GM18526 (cell line): ENCODE data around the gene KRT82.

Source experiments
- POLR2A ChIP-seq: IDR thresholded peaks from 3 replicates; pipeline ENCODE4 v1.6.1; 2011; ENCODE audit not compliant: insufficient read length; ENCODE audit errors: extremely low read depth

Gene KRT82

DNA sequence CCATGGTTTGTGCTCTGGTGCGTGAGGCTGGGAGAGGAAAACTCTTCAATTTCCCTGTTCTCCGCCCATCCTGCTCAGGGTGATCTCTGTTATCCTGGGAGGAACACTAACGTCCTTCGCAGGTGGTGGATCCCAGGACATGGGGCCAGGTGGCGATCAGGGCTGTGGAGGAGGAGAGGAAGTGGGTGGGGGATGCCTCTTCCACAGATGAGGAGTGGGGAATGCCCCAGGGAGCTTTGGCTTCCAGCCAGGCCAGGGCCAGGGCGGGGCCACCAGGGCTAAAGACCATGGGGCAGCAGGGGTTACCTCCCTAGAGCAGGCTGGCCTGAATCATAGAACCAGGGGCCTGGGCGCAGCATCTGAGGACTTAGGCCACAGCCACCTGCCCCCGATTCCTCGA, 31.4 kb upstream of the KRT82 start:
- TF ChIP-seq POLR2A: no peak

DNA sequence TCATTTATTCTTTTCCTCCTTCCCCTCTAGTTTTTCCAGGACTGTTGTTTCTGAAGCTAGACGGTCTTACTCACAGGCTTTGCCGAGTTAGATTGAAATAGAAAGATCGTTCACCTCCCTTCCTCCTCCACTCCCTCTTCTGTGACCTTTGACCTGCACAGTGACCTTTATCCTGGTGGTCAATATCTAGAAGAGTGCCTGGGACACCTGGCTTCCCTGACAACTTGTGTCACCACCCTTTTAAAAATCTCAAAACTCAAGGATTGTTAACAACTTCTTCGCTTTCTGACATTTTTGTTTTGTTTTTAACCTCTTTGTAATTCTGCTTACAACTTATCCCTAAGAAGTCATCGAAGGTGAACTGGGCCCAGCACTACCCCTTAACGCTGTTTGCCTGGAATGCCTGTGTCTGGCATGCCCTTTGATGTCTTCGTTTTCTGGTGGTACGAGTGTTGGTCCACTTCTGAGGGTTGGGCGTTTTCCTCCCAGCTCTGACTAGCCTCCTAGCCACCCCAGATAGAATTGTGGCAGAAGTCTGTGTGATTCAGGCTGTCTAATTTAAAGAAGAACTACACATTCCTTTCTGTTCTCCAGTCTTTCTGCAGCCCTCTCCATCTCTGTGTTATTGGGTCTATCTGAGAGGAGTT, 30.8 kb upstream of the KRT82 start:
- TF ChIP-seq POLR2A: no peak

DNA sequence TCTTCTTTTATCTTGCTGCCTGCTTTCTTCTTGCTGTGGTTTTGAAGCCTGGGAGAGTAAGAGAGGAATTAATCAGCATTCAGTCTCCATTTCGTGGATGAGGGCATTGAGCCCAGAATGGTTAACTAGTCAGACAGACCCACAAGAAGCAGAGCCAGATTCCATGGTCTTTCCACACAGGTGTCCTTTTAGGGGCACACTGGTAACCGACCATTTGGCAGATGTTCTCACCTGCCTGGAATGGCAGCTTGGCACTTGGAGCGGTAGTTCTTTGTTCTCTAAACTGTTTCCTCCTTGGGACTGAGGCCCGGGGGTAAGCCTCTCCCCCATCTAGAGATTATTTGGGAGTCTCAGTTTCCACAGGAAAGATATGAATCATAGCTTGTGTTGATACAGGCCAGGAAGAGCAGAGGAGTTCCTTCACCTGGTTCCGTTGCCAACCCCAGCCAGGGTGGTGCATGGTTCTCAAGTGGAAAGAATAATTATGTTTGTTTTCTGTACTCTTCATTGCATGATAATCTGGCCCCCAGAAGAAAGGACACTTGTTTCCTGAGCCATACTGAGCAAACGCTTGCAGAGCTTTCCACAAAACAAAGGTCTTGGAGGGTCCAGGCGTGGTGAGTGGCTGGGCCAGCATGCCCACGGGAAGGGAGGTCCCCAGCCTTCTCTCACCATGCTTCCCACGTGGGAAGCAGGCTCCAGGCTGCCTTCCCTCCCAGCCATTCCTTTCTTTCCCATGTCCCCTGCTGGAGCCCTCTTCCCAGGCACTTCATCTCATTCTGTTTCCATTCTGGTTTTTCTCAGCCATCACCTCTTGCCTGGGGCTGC, 30.1 kb upstream of the KRT82 start:
- TF ChIP-seq POLR2A: no peak

DNA sequence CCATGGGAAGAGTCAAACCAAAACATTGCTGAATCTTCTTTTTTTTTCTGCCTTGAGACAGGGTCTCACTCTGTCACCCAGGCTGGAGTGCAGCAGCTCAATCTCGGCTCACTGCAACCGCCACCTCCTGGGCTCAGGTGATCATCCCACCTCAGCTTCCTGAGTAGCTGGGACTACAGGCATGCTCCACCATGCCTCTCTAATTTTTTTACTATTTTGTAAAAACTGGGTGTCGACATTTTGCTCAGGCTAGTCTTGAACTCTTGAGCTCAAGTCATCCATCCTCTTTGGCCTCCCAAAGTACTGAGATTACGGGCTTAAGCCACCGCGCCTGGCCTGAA, 29.5 kb upstream of the KRT82 start:
- TF ChIP-seq POLR2A: no peak

DNA sequence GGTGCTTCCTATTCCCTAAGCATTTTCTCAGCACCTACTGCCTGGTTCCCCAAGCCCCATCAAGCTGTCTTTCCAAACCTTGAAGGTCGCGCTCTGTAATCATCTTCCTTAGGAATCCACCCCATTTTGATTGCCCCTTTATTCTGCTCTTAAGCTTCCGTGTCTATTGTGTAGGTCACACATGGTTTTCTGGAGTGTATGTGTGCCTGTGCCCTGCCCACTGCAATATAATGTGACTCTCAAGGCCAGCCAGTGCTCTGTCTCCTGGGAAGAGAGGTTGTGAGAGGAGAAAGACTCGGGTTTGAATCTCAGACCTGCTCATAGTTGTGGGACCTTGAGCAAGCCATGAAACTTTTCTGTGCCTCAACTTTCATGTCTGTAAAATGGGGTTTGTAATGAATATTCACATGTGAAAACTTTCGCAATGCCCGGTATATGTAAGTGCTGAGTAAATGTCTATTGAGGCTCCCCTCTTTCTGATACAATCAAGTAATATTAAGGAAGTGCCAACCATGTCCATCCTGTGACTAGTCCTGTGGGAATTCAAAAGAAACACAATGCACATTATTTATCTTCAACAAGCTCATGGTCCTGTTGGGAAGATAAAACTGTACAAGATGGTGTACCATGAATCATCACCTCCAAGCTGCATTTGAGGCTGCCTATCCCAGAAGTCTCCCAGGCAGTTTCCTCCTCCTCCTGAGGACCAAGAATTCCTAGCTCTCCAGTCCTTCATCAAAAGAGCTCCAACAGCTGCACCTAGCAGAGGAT, 28.8 kb upstream of the KRT82 start:
- TF ChIP-seq POLR2A: no peak

DNA sequence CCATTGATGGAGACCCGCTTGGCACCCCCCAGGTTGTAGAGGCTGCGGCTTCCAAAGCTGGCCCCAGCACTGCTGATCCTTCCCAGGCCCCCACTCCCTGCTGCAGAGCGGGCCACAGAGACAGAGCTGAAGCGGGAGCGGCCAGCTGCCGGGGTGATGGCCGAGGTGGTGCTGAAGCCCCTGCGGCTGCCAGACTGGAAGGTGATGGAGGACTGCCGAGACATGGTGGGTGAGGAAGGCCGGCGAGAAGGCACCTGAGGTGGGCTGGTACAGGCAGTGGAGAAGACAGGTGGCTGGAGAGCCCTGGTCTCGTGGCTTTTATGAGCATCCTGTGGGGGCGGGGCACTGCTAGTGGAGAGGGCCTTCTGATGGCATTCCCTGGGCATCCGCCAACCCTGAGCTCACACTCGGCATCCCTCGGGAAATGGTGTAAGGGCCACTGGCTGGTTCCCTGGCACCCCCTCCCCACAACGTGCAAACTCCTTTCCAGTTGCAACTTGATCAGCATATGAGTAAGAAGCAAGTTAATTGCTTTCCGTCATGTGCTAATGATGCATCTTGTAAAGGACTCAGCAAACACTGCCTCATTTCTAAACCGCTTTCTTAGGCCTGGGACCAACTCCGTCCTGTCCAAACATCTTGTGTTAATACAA, 28.1 kb upstream of the KRT82 start, which contains the start of gene KRT75:
Gene KRT75 (minus strand): TSS at position 291 of the 653 bp plus-strand sequence. CDS start 67 bp downstream, at position 224.
- no peak for TF ChIP-seq POLR2A

DNA sequence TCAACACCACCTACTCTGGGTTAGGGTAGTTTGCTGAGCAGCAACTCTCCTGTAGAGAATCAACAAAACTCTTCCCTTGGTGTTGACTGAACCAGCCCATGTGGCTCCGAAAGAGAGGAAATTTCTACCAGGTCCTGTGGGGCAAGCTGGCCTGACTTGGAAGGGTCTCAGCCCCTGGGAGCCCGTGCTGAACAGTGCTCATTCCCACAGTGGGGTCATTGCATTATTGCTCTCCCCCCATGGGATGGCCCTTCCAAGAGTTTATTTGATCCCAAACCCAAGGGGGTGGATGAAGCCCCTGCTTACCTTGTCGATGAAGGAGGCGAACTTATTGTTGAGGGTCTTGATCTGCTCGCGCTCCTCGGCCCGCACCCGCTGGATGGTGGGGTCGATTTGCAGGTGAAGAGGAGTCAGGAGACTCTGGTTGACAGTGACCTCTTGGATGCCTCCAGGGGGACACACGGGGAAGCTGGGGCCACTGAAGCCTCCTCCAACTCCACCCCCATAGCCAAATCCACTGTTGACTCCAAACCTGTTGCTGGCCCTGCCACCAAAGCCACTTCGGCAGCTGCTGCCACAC, 27.5 kb upstream of the KRT82 start:
- no peak for TF ChIP-seq POLR2A

DNA sequence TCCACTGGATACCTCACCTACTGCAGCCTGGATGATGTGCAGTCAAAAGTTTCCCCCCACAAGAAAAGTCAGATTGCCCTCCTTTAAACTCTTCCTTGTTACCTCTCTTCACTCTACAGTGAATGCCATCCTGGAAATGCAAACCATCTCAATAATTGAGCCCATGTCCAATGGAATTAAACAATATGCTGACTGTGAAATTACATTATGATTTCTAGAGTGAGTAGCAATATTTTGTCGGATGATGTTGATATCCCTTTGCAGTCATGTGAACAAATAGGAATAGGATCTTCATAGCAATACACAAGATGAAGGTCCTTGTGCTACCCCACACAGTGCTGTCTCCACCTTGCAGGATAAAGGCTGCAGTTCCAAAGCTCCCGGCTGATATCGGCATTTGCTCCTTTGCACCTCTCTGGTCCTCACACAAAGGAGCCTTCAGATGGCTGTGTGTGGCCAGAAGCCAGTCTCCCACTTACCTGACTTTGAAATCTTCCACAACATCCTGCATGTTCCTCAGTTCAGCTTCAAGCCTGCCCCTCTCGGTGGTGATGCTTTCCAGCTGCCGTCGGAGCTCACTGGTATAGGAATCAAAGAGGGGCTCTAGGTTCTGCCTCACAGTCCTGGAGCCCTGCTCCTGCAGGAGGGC, 26.5 kb upstream of the KRT82 start:
- no peak for TF ChIP-seq POLR2A

DNA sequence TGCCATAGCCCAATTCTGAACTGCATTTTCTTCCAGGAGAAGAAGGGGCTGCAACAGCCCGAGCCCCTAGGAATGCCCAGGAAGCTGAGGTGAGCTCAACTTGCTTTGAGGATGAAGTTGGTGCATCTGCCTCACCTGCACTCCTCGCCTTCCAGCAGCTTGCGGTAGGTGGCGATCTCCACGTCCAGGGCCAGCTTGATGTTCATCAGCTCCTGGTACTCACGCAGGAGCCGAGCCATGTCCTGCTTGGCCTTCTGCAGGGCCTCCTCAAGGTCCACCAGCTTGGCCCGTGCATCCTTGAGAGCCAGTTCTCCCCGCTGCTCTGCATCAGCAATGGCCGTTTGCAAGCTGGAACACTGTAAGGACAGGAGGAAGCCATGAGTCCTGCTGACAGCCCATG, 22.0 kb upstream of the KRT82 start:
- no peak for TF ChIP-seq POLR2A

DNA sequence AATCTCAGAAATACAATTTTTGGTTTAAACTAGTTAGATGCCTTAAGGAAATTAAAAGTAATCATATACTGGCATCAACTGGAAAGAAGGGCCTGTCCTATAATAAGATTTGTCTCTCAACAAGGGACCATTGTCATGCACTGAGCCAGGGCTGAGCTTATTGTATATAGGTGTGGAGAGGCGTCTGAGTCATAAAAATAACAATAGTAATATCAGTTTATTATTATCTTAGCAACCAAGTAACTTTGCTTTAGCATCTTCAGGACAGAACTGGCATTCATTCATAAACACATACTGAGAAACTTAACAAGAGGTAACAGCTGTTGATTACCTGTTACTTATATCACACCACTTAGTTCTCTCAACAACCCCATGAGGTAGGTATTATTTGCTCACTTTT, 20.9 kb upstream of the KRT82 start:
- TF ChIP-seq POLR2A: no peak

DNA sequence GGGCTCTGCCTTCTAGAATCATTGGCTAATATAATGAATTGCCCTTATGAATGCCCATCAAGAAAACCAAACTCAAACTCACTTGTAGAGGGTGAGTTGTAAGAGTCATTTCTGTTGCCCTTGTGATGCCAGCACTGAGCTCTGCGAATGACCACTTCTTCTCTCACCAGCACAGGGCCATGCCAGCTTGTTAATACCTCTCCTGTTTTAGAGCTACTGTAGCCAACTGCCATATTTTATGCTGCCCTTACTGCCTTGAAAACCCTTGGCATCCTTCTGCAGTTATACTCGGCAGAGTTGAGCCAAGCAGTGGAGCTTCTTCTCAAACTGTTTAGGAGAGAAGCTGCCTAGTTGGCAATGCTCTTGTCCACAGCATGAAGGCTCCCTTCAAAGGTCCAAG, 19.9 kb upstream of the KRT82 start:
- TF ChIP-seq POLR2A: no peak

DNA sequence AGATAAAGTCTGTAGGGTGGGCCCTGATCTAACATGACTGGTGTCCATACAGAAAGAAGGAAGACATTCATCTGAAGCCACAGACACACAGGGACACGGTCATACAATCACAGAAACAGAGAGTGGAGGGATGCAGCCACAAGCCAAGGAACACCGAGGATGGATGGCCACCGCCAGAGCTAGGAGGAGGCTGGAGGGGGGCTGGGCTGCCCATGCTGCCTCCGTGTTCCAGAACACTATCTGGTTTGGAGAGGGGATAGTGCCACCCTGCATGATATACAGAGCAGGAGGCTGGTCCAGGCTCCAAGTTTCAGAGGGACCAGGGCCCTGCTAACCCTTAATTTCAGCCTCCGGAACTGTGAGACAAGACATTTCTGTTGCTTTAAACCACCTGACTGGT, 19.3 kb upstream of the KRT82 start:
- TF ChIP-seq POLR2A: no peak

DNA sequence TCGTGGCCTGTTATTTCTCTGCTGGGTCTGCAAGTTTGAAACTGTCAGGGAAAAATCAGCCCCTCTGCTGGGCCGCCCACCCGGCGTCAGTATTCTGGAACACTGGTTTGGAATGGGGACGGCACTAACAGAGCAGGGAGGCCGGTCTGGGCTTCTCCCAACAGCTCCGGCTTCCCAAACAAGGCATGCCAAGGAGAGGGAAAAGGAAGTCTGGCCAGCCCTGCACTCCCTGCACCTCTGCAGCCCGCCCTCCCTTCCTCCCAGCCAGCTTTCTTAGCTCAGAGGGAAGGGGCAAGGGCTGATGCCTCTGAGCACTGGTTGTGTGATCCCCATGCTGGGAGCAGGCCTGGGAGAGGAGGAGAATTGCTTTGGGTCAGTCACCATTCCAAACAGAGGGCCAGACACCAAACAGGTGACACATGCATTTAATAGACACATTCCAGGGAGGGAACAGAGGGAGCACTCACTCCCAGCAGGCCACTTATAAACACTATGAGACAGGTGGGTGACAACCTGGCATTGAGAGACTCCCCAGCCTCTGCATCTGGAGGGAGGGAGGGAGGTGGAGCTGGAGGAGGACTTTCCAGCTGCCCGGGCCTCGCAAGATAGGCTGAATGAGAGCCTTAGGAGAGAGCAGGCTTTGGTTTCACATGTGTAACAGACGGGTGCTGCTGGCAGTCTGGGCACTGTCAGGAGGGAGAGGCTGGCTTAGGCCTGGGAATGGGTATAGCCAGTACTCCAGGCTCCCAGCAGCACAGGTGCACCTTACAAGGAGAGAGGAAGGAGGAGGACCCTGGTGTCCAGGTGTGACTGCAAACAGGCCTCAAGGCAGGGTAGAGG, 17.7 kb upstream of the KRT82 start:
- TF ChIP-seq POLR2A: no peak

DNA sequence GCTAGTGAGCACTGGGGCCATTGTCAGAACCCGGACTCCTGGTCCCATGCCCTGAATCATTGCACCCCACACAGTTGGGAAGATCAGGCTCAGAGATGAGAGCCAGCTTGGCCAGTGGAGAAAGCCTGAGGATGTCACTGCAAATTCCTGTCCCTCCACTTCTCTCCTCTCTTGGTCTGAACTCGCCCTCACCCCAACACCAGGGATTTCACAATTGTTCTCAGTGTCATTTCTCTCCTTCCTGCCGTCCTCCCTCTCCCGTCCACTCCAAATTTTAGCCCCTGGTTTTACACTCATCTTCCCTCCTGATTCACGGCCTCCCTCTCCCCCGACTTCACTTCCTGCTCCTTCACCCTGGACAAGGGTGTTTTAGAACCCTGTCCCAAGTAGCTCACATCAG, 16.9 kb upstream of the KRT82 start:
- no peak for TF ChIP-seq POLR2A
